HG03066 (cell line): Measurements from ENCODE around the gene GIT2.
"Not testable (repeated sequence)": the region's sequence is repeated elsewhere in the genome, so short reads cannot be mapped to it uniquely, and the experiment has no call there.

Experiments used
- ATAC-seq: cut with Tn5 transposase; IDR thresholded peaks from one replicate; pipeline ENCODE4 v1.9.1; 2021; ENCODE audit warnings: low read depth; ENCODE audit not compliant: unreplicated experiment

The GIT2 gene

GRCh38 chr12:109950625-109951024 is 45.5 kb downstream of the GIT2 start:
- no peak for ATAC-seq

- no peak for ATAC-seq
These were observed 47.1 kb downstream of the GIT2 start for GRCh38 chr12:109949089-109949488.

- no peak for ATAC-seq
These were observed 47.8 kb downstream of the GIT2 start for GRCh38 chr12:109948368-109948767.

- no peak for ATAC-seq
These were observed 48.6 kb downstream of the GIT2 start for GRCh38 chr12:109947521-109947920.

GRCh38 chr12:109946913-109947312 is 49.3 kb downstream of the GIT2 start:
- no peak for ATAC-seq

- ATAC-seq, result no peak
These were observed 49.7 kb downstream of the GIT2 start for GRCh38 chr12:109946505-109946904.

GRCh38 chr12:109944561-109945359 is 51.4 kb downstream of the GIT2 start:
- no peak for ATAC-seq

GRCh38 chr12:109943811-109944210 is 52.4 kb downstream of the GIT2 start:
- no peak for ATAC-seq

GRCh38 chr12:109940339-109940923 is 55.7 kb downstream of the GIT2 start:
- no peak for ATAC-seq

GRCh38 chr12:109939504-109939903 is 56.7 kb downstream of the GIT2 start:
- no peak for ATAC-seq

- no peak for ATAC-seq
These were observed 57.2 kb downstream of the GIT2 start for GRCh38 chr12:109938947-109939346.

- ATAC-seq, result no peak
These were observed 58.8 kb downstream of the GIT2 start for GRCh38 chr12:109937371-109937770.

- ATAC-seq, result no peak
These were observed 62.1 kb downstream of the GIT2 start for GRCh38 chr12:109934026-109934425.

- ATAC-seq, result no peak
These were observed 63.2 kb downstream of the GIT2 start for GRCh38 chr12:109932878-109933503.

- ATAC-seq, result no peak
These were observed 65.0 kb downstream of the GIT2 start for GRCh38 chr12:109931143-109931542.

GRCh38 chr12:109930028-109930800 is 66.0 kb downstream of the GIT2 start:
- no peak for ATAC-seq

GRCh38 chr12:109929326-109929725 is 66.8 kb downstream of the GIT2 start:
- not testable (repeated sequence) for ATAC-seq

- no peak for ATAC-seq
These were observed 68.0 kb downstream of the GIT2 start for GRCh38 chr12:109928058-109928656.

GRCh38 chr12:109927622-109928021 is 68.5 kb downstream of the GIT2 start:
- no peak for ATAC-seq

GRCh38 chr12:109926488-109927210 is 69.5 kb downstream of the GIT2 start:
- ATAC-seq, result no peak
